ENCODE data around the gene ERBB3.

Gene ERBB3

GRCh38 chr12:56079723-56080555 lies at the start of gene ERBB3:
Gene ERBB3 (plus strand): TSS chr12:56080165. CDS start chr12:56080301, 136 bp downstream.
- peak; percentile 86 for DNase-seq (ENCODE audit: low spot score)
- TF ChIP-seq, protein P1, sequence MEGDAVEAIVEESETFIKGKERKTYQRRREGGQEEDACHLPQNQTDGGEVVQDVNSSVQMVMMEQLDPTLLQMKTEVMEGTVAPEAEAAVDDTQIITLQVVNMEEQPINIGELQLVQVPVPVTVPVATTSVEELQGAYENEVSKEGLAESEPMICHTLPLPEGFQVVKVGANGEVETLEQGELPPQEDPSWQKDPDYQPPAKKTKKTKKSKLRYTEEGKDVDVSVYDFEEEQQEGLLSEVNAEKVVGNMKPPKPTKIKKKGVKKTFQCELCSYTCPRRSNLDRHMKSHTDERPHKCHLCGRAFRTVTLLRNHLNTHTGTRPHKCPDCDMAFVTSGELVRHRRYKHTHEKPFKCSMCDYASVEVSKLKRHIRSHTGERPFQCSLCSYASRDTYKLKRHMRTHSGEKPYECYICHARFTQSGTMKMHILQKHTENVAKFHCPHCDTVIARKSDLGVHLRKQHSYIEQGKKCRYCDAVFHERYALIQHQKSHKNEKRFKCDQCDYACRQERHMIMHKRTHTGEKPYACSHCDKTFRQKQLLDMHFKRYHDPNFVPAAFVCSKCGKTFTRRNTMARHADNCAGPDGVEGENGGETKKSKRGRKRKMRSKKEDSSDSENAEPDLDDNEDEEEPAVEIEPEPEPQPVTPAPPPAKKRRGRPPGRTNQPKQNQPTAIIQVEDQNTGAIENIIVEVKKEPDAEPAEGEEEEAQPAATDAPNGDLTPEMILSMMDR (IDR thresholded peaks at IDR 0.05), result no peak
- Histone ChIP-seq H3K4me3 (peak within 1 kb of the TSS; percentile 76), H3K27ac (peak within 1 kb of the TSS; percentile 40 to 81)

- TF ChIP-seq, protein P1 (IDR thresholded peaks at IDR 0.05), result no peak
- Histone ChIP-seq H3K4me3 (no peak overlapping the region), H3K27ac (no peak overlapping the region)
- no peak for DNase-seq (ENCODE audit: low spot score)
These were observed 48.0 kb upstream of the ERBB3 start for GRCh38 chr12:56031987-56032386.

DNA sequence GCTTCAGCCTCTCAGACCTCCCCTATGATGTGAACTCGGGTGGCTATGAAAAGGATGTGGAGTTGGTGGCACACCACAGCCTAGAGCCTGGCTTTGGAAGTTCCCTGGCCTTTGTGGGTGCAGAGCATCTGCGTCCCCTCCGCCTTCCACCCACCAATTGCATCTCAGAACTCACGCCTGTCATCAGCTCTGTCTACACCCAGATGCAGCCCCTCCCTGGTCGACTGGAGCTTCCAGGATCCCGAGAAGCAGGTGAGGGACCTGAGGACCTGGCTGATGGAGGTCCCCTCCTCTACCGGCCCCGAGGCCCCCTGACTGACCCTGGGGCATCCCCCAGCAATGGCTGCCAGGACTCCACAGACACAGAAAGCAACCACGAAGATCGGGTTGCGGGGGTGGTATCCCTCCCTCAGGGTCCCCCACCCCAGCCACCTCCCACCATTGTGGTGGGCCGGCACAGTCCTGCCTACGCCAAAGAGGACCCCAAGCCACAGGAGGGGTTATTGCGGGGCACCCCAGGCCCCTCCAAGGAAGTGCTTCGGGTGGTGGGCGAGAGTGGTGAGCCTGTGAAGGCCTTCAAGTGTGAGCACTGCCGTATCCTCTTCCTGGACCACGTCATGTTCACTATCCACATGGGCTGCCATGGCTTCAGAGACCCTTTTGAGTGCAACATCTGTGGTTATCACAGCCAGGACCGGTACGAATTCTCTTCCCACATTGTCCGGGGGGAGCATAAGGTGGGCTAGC lies 45.2 kb upstream of the ERBB3 start:
- TF ChIP-seq, protein P1 (IDR thresholded peaks at IDR 0.05), result no peak
- Histone ChIP-seq H3K27ac (no peak overlapping the region), H3K4me3 (no peak overlapping the region)
- DNase-seq (ENCODE audit: low spot score), result no peak

- H3K27ac ChIP-seq, result no peak overlapping the region
- DNase-seq (ENCODE audit: low spot score), result no peak
These were observed 42.8 kb upstream of the ERBB3 start for GRCh38 chr12:56037161-56037560.

DNA sequence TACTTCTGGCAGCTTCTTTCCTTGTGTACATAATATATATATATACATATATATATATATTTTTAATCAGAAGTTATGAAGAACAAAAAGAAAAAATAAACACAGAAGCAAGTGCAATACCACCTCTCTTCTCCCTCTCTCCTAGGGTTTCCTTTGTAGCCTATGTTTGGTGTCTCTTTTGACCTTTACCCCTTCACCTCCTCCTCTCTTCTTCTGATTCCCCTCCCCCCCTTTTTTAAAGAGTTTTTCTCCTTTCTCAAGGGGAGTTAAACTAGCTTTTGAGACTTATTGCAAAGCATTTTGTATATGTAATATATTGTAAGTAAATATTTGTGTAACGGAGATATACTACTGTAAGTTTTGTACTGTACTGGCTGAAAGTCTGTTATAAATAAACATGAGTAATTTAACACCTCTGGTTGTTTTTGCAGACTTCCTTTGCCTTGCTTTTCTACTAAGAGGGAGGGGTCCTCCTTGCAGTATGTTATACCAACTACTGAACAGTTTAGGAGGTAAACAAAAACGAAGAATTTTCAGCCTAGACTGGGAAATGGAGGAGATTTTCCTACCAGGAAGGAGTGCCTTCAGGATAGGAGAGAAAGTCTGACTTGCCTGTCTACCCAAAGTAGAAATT lies 41.8 kb upstream of the ERBB3 start:
- Histone ChIP-seq H3K4me3 (no peak overlapping the region), H3K27ac (no peak overlapping the region)
- no peak for DNase-seq (ENCODE audit: low spot score)
- TF ChIP-seq, protein P1 (IDR thresholded peaks at IDR 0.05), result no peak

More at GRCh38 chr12:56037161-56037560, 42.8 kb upstream of the ERBB3 start:
- H3K4me3 ChIP-seq, result no peak overlapping the region
- TF ChIP-seq, protein P1 (IDR thresholded peaks at IDR 0.05), result no peak

- Histone ChIP-seq H3K27ac (no peak overlapping the region), H3K4me3 (no peak overlapping the region)
- DNase-seq (ENCODE audit: low spot score), result no peak
- TF ChIP-seq, protein P1 (IDR thresholded peaks at IDR 0.05), result no peak
These were observed 39.8 kb upstream of the ERBB3 start for GRCh38 chr12:56040151-56040550.
